ENCODE results near the gene NAPA.

NAPA gene

DNA sequence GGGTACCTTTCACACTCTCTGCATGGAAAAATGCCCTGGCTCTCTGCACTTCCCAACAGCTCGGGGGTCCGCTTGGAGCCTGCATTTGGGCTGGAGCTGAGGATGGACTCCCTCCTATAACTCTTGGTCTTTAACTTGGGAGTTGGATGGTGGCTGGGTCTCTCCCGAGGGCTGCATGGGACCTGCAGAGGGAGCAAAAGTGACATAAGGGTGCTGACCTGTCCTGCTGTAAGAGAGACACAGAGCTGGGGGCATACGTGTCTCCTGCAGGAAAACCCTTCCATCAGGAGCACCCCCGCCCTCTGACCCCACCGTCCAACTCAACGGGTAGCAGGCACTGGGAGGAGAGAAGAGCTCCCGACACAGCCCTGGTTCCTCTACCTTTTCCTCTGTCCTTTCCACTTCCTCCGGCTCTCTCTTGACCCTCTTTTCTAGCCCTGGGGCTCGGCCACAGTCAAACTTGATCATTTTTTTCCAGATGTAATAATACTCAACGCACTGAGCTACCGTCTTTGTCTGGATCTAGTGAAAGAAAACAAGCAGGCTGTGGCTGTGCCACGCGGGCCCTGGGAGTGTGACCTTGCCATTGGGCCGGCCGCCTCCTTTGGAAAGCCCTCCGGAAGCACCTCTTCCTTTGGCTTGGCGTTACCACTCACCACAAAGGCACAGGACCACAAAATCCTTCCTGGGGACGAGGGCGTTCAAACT is 6.8 kb upstream of the NAPA start:
- DNase-seq: no peak

DNA sequence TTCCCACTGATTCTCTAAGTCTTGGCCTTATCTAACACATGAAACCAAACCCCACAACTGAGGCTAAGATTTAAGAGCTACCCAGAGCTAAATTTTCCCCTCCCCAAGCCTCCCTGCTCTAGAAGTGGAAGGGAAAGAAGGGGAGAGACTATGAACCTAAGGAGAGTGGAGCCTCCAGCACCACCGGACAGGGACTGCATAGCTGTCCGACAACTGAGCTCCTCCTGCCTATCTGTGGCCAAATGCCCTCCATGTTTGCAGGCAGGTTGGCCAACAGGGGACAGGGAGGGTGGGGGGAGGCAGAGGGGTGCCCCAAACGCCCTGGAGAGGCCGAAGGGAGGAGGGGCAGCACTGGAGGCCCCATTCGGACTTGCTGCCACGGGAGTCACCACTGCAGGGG is 6.0 kb upstream of the NAPA start:
- DNase-seq: no peak

DNA sequence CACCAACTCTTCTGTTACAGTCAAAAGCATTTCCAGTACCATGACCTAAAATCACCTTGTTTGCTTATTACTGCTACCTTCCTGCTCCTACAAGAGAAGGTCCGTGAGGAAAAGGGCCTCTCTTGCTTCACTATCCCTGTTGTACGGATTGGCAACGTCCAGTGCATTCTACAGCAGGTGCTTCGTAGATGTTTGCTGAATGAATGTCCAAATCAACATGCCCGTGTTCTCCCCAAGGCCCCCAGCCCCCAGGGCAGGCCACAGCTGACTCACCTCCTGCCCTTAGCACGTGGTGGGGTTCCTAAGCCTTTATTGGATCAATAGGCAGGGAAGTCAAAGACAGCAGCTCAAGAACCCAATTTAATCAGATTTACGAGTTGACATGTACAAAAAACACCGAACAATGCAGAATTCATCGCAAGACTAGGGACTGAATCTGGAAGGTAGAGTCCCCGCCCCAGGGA is 5.5 kb upstream of the NAPA start:
- DNase-seq: no peak

DNA sequence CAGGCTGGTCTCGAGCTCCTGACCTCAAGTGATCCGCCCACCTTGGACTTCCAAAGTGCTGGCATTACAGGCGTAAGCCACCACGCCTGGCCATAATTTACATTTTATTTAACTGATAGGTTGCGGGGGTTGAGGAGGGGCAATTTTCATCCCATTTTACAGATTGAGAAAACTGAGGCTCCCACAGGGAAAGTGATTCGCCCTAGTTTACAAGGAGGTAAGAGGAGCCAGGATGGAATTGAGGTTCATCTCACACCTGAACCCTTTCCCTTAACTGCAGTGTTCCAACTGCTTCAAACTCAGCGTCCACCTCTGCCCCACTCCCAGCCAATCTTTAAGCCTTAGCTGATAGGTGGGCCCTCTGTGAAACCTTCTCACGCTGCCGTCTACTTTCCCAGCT is 4.0 kb upstream of the NAPA start:
- no peak for DNase-seq

DNA sequence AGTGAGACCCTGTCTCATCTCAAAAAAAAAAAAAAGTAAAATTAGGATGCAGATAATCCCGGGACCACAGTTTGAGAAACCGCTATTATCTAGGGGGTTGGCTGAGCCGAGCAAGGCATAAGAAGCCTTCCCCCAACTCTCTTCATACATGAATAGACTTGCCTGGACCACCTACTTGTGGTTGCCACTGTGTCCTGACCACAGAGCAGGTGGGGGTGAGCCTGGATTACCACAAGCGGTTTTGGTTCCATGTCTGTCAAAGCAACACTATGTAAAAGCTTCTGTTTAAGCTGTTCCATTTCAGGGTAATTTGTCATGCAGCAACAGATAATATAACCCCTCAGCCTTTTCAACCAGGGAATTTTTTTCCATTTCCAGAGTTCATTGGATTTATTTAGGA is 3.3 kb upstream of the NAPA start:
- DNase-seq: no peak

DNA sequence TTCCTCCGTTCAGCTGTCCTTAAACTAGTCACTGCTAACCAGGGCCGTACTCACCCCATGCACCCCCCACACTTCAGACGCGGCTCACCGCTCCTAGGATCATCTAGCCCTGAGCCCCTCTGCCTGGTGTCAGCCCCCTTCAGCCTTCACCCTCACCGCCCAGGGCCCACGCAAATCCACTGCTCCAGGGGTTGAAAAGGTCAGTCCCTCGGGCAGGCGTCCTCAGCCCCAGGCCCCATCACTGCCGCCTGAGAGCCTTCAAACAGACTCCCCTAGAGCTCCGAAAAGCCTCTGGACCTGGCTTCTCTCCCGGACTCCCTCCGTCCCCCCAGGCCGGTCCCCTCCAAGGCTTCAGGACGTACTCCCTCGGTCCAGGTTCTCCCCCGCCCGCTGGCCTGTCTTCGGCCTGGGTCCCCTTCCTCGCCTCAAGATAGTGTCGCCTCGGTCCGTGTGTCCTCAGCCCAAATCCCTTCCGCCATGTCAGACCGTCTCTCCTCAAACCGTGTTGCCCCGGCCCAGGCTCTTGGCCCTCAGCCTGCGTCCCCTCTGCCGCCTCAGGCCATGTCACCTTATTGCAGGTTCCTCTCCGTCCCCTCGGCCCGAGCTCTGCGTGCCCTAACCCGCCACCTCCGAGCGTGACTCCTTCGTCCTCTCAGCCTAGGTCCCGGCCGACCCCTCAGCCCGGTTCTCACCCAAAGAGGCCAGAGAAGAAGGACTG is 553 bp downstream of the NAPA start:
- no peak for DNase-seq

DNA sequence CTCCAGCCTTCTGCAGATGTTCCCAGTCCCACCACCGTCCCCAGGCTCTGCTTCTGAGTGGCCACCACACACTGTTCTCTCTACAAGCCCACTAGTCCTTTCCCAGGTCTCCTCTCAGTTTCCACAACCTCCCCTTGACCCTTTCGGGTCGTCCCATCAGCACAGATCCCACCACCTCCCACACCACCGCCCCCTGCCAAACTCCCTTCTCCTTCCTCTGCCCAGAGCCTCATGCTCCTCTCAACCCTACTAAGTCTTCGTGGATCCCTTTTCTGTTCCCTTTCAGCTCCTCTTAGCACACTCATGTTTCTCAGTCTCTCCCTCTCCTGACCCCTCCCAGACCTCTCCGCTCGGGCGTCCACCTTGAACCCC is 1.9 kb downstream of the NAPA start:
- no peak for DNase-seq

DNA sequence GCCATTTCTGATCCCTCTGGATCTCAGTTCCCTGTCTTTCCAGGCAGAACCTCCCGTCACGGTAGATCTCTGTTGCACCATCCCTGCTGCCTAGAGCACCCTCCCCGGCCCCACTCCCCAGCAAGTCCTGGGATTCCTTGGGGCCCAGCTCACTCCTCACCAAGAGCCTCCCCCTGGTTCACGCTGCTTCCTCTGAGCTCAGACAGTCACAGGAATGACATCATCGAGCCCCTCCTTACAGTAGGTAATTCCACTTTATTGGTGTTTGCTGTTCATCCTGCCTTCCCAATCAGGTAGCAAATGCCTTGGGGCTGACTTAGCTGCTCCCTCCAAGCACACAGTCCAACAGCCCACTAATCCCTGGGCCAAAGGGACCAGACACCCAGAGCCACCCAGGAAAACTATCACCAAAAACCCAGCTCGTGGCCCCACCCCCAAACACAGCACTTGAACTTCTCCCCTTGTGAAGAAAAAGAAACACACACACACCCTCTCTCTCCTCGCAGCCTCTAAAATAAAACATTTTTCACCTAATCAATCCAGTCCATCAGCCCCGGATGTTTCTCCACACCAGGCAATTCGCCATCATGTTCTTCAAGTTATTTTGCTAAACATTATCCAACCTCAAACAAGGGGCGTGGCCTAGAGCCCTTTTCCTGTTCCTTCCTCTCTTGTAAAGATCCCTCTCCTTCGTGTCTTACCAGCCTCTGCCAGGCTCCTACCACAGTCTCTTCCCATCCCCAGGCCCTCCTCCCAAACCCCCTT is 2.5 kb downstream of the NAPA start:
- no peak for DNase-seq

DNA sequence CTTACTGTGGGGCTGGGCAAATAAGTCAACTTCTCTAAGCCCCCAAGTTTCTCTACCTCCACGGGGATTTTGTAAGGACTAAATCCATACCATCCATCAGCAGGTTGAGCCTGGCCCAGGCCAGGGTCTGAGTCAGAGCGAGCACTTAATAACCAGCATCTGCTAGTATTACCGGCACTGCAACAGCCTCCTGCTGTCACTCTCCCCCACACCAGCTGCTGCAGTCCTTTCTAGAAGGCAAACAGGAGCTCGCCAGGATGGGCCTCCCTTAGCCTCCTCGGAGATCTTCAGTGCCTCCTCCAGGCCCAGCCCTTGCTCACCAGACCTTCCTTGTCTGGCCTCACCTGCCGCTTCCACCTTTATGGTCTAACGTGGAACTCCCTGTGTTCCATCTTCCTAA is 3.2 kb downstream of the NAPA start:
- no peak for DNase-seq

DNA sequence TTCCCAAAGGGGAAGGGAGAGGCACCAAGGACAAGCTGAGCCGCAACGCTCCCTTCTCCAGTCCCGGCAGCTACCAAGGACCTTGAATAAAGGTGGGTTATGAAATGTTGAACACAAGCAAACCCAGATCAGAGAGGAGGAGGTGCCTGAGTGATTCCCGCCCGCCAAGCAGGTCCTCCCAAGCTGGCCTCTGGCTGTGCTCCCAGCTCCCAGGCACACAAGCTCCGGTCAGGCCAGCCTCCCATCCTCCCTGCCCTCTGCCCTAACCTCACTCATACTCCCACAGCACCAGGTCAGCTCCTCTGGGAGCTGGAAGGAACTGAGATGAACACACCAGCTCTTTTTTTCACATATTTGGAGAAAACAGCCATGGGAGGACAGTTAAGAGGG is 3.7 kb downstream of the NAPA start:
- no peak for DNase-seq

DNA sequence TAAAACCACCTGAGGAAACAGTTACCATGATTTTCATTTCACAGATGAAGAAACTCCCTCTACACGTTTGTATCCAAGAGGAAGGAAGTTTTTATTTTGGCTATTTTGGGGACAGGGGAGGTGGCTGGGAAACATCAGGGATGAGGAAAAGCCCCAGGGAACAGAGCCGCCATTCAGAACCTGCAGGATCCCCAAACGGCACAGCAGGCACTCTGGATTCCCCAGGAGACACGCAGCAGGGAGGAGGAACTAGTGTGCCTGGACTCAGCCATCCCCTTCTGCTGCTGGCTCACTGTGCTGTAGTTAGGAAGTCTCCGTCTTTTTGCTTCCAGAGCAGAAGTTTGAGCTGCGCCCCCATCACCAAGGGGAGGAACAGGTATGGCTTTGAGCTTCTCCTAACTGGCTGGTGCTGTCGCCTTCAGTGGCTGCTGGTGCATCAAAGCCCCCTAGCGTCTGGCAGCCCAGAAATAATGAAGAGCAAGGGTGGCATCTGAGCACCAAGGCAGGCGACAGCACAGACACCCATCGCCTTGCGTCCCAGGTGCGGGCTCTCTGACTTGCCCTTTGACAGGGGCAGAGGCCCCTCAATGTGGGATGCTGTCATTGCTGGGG is 4.2 kb downstream of the NAPA start:
- DNase-seq: no peak

DNA sequence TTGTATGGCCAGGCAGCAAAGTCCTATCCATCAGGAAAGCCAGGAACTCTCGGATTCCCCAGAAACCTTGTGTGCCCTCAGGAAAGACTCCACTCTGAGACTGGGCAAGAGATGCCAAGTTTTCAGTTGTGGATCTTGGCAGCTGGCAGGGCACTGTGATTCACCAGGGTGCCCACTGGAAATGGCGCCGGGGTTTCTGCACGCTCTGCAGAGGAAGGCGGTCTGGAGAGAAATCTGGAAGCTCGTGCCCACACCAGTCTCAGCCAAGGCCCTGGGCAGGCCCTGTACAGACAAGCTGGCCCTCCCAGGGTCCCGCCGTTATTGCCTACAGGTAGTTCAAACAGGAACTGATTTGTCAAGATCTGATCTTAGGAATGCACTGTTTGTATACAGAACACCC is 4.9 kb downstream of the NAPA start:
- DNase-seq: no peak

DNA sequence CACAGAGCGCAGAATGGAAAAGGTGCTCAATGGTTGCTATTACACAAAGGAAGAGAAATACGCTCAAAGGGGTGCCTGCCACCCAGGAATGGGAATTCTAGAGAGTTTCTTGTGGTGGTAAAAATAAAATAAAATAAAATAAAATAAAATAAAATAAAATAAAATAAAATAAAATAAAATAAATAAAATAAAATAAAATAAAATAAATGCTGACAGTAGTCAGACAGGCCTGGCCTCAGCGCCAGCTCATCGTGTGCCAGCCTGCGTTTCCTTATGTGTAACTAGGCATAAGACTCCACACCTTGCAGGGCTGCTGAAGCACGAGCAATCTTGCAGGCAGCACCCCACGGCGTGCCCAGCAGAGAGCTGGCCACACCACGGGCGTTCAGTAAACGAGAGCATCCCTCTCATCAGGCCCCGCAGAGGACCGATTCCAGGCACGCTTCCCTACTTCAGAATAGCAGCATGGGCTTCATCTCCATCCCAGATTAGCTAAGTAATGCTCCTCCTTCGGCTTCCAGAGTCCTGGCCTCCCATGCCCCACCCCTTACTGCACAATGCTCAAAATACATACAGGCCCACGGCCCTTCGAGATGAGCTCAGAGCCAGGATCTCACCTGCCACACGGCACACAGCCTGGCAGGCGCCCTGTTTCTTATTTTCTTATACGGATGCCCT is 5.6 kb downstream of the NAPA start:
- no peak for DNase-seq

DNA sequence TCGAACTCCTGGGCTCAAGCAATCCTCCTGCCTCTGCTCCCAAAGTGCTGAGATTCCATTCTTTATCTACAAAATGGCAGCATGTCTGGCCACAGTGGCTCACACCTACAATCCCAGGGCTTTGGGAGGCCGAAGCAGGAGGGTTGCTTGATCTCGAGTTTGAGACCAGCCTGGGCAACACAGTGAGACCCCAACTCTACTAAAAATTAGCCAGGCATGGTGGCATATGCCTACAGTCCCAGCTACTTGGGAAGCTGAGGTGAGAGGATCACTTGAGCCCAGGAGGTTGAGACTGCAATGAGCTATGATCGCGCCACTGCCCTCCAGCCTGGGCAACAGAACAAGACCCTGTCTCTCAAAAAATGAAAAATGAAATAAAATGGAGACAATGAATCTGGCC is 6.1 kb downstream of the NAPA start:
- DNase-seq: no peak

DNA sequence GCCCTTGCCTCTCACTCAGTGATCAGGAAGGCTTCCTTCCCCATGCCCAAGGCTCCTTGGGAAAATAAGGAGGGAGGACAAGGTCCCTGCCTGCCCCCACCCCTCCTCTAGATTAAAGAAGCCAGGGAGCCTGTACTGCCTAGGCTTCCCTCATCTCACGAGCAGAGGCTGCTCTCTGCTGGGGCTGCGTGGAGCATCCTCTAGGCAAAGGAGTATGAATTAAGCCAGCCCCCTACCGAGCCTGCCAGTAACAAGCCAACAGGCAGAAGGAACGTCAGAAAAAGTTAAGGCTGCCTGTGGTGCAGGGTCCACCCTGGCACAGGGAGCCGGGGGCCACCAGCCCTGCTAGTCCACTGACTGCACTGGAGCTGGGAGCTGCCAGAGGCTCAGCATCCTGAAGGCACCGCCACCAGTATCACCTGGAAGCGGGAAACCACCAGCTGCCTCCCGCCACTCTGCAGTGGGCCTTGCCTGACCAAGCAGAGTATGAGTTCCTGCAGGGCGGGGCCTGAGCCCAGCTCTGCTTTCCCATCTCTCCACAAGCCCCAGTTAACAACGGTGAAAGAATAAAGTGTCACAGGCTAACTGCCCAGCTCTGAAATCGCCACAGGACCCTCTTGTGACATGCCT is 6.8 kb downstream of the NAPA start:
- no peak for DNase-seq

DNA sequence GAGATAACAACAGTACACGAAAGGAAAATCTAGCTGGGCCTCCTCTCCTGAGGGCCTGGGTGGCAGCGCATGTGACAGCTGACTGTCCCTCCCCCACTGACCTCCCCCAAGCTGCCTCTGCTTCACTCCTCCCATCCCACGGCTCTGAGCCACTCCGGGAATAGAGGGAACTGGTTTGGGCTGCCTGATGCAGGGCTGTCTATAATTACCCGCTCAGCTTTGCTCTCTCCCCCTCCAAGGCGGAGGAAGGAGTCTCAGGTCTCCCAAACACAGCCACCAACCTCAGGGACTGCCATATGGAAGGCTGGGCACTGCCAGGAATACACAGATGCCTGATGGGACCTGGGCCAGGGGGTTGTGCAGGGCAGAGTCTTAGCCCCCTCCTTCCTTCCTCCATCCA is 7.9 kb downstream of the NAPA start:
- no peak for DNase-seq

DNA sequence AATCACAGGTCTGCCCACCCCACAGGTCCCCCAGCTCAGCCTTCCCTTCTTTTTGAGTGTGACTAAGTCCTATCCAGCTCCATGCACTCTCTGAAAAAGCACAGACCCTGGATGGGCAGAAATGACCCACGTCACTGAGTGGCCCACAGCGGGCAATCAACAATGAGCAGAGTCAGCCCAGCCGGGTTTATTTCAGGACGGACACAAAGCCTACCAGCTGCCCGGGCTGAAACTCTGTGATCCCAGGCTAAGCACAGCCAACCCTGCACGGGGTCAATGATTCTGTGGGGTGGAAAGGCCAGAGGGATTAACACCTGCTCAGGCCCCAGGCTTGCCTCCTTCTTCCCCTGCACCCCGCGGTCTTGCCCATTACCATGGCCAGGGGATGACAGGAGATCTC is 8.4 kb downstream of the NAPA start:
- no peak for DNase-seq

DNA sequence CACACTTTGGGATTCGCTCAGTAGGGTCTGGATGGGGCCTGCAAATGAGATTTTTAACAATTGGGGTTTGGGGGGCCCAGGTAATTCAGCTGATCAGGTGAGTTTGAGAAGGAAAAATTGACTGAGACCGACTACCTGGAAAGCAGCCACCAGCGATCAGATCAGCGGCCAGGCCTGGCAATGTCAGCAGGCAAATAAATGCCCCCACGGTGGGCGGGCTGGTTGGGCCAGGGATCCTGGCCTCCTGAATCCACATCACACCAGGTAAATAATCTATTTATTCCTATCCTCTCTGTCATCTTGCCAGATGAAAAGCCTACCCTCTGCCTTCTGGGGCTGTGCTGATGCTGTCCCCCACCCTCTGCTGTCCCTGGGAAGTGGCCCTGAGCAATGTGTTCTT is 9.4 kb downstream of the NAPA start:
- no peak for DNase-seq

DNA sequence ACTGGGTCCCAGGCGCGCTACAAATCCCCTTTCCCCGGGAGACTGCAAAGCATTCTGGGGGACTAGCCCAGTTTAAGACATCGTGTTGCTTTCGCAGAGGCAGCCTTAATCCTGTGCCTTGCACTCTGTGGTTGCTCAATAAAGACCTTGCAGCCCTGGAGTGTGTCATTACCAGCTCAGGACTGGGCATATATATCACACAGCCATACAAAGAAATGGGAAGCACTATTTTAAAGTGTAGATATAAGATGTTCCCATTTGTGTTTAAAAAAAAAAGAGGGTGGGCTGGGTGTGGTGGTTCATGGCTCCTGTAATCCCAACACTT is 11.1 kb downstream of the NAPA start:
- no peak for DNase-seq

DNA sequence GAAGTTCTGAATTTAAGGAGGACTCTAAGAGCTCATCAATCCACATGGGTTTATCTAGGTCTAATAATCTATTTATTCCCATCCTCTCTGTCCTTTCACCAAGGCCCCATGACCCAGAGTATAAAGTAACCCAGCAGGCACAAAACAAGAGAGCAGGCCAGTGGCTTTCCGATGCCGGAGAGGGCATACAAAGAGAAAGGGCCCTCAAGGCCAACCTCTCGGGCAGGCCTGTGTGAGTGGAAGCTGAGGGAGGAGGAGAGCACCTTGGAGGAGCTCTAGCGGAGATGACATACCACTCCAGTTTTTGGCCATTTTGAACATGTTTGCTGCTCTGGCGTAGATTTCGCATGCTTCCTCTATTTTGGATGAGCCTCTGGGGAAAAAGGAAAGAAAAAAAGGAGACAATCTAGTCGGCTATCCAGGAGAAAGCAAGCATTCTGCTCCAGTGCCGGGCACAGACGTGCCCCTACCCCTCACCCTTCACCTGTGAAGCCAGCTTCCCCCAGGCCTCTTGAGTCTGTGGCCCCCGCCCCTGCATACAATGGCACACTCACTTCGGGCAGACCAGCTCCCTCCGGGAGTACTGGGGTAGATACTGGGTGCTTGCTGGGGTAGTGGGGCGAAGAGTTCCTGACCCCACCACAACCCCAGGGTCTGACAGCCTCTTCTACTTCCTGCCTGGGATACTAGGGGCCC is 11.6 kb downstream of the NAPA start:
- no peak for DNase-seq

DNA sequence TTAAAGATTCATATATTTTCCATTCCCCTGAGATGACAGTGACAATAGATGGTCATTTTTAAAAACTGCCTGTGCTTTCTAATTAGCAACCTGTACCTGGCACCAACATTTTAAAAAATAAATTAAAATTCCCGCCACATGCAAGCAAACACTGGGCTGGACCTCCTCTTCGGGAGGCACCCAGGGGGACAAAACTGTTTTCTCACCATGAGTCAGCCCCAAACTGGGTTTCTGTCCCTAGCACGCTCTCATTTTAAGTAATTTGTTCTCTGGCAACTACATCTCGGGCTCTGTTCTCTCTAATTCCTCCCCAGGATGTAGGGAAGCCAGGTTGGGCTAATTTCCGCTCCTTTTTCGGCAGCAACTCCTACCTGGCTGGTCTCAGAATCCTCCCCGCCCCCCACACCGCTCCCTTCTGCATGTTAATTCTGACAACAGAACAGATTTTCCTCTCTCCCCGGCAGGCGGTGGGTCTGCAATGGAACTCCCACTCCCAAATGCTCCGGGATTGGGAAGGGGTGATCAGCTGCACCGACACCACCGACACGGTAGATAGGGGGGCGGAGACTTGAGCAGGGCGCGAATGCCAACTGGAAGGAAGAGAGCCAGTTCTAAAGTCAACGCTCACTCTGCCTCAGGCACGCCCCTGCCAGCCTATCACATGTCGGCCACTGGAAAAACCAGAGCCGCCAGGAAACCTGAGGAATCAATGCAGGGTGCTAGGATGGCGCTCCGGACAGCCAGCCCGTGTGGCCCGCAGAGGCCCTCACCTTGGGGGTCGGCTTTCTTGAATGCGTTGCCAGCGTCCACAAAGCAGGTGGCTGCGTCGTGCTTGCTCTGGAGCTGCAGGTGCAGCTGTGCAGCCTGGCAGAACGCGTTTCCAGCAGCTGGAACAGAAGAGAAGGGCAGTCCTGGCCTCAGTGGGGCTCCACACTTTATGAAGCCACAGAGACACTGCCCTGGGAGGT is 14.7 kb downstream of the NAPA start:
- no peak for DNase-seq
